PC-3 (cell line): Measurements from ENCODE around the gene UBQLN4. TPM values are rescaled to one million over a fixed set of nuclear protein-coding genes. Genes with fewer than 3 reads are reported as not detected.

Experiments
- ATAC-seq: fragments of 200-7000 bp; cut with Tn5 transposase; 2 replicates; pipeline ENCODE4 v1.9.1; 2020; ENCODE audit warnings: mild to moderate bottlenecking, moderate library complexity
- BruUV-seq: library from RNA; stranded (reverse); fragments of 400-500 nt; replicated peaks from 2 replicates; lab custom pipeline; 2021; lab: Mats Ljungman, UMichigan
- CTCF ChIA-PET: fragments of 300-600 bp; sonication (Branson Sonifier 250); formaldehyde crosslinking; loops from one replicate; lab custom pipeline; 2022; ENCODE audit warnings: antibody characterized with exemption; lab: Charles Lee
- POLR2A ChIA-PET: fragments of 300-600 bp; sonication (Branson Sonifier 250); formaldehyde crosslinking; loops from one replicate; lab custom pipeline; 2022; ENCODE audit warnings: antibody characterized with exemption; ENCODE audit not compliant: unreplicated experiment; lab: Charles Lee
- DNase-seq: peaks from one replicate; pipeline ENCODE4 v3.0.0-alpha.2; 2015
- H2AFZ ChIP-seq: fragments of 300-600 bp; sonication (generic); 2 replicates; pipeline ENCODE4 v1.6.0; 2016; ENCODE audit warnings: antibody characterized with exemption, low read length
- H3F3A ChIP-seq: fragments of 300-600 bp; sonication (generic); one replicate; pipeline ENCODE4 v1.6.0; 2017; ENCODE audit warnings: antibody characterized with exemption, low read length, control low read depth, mild to moderate bottlenecking; ENCODE audit not compliant: unreplicated experiment
- H3K27ac ChIP-seq: fragments of 300-600 bp; sonication (generic); 2 replicates; pipeline ENCODE4 v1.5.1; 2016; ENCODE audit warnings: mild to moderate bottlenecking, low read length
- H3K27me3 ChIP-seq: fragments of 300-600 bp; sonication (generic); 2 replicates; pipeline ENCODE4 v1.6.1; 2016; ENCODE audit warnings: low read length, mixed read lengths
- H3K36me3 ChIP-seq: fragments of 300-600 bp; sonication (generic); 2 replicates; pipeline ENCODE4 v1.6.1; 2016; ENCODE audit warnings: low read depth, mixed run types, low read length, mixed read lengths
- H3K4me1 ChIP-seq: fragments of 300-600 bp; sonication (generic); 2 replicates; pipeline ENCODE4 v1.5.1; 2016; ENCODE audit warnings: low read length; ENCODE audit not compliant: insufficient read depth
- H3K4me2 ChIP-seq: fragments of 300-600 bp; sonication (generic); 2 replicates; pipeline ENCODE4 v1.6.0; 2016; ENCODE audit warnings: low read length
- H3K4me3 ChIP-seq: fragments of 300-600 bp; sonication (generic); 2 replicates; pipeline ENCODE4 v1.5.1; 2016; ENCODE audit warnings: mild to moderate bottlenecking, low read length, mixed read lengths
- H3K79me2 ChIP-seq: fragments of 300-600 bp; sonication (generic); 2 replicates; pipeline ENCODE4 v1.6.1; 2017; ENCODE audit warnings: low read length, mixed read lengths
- H3K9ac ChIP-seq: fragments of 300-600 bp; sonication (generic); 2 replicates; pipeline ENCODE4 v1.6.0; 2016; ENCODE audit warnings: mild to moderate bottlenecking, low read length
- H3K9me2 ChIP-seq: fragments of 300-600 bp; sonication (generic); replicated peaks from 2 replicates; pipeline ENCODE4 v1.6.1; 2016; ENCODE audit warnings: mixed run types, low read length, mixed read lengths
- H3K9me3 ChIP-seq: fragments of 300-600 bp; sonication (generic); 2 replicates; pipeline ENCODE4 v1.6.1; 2016; ENCODE audit warnings: low read length, mixed read lengths
- H4K20me1 ChIP-seq: fragments of 300-600 bp; sonication (generic); 2 replicates; pipeline ENCODE4 v1.6.1; 2016; ENCODE audit warnings: low read length, mixed read lengths
- EZH2 ChIP-seq: fragments of 300-600 bp; sonication (generic); IDR thresholded peaks from one replicate; pipeline ENCODE4 v1.6.1; 2017; ENCODE audit warnings: antibody characterized with exemption, mild to moderate bottlenecking, low read length; ENCODE audit not compliant: unreplicated experiment
- EZH2phosphoT487 ChIP-seq: fragments of 300-600 bp; sonication (generic); IDR thresholded peaks from 2 replicates; pipeline ENCODE4 v1.6.1; 2018; ENCODE audit warnings: mild to moderate bottlenecking, antibody characterized with exemption, low read length, borderline replicate concordance
- intact Hi-C: fragments of 100-400 bp; cut with micrococcal nuclease; formaldehyde crosslinking; loops from 2 replicates; pipeline ENCODE4 v1.9.0; 2023
- total RNA-seq: library from RNA; depleted of rRNA; stranded (reverse); fragments of >200 nt; gene quantifications from 2 replicates; pipeline ENCODE4 v1.2.3, GENCODE V29; 2014
- TF ChIP-seq, protein P1 (sequence below): fragments of 300-600 bp; sonication (generic); conservative IDR thresholded peaks from 2 replicates; pipeline ENCODE4 v1.5.1; 2017; ENCODE audit warnings: antibody characterized with exemption, low read depth, mild to moderate bottlenecking, low read length

Gene UBQLN4
- total RNA-seq, 1 experiment from 2014 or later: 45.4 TPM

DNA sequence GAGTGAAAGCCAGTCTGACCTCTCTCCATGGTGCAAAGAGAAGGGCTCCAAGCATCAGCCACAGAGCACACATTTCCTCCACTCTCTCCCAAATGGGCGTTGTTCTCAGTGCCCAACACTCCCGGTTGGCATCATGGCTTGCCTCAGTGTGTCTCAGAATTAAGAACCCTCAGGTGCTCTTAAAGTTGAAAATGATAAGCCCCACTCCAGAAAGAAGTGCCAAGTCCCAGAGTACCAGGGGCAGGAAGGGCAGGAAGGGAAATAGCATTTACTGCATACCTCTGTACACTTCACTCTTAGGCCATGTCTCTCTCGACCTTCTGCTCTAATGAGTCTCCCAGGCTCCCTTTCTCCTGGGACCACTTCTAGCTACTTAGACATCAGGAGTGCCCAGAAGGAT is 60.0 kb downstream of the UBQLN4 start:
- Histone ChIP-seq H3K9me3 (no peaks in the 10 kb centered on the region), H3K36me3 (no peaks in the 10 kb centered on the region), H3K79me2 (no peaks in the 10 kb centered on the region), H3K9ac (no peak overlapping the region), H3F3A (no peaks in the 10 kb centered on the region), H4K20me1 (no peaks in the 10 kb centered on the region), H3K27ac (no peak overlapping the region), H2AFZ (no peak overlapping the region), H3K4me3 (no peak overlapping the region), H3K4me2 (no peak overlapping the region), H3K9me2 (no peaks in the 10 kb centered on the region), H3K27me3 (no peaks in the 10 kb centered on the region), H3K4me1 (no peaks in the 10 kb centered on the region; the same call in 1 of the 2 replicates)
- ChIA-PET CTCF (no interaction called here), POLR2A (no interaction called here)
- ATAC-seq (no peak), DNase-seq (no peak)
- intact Hi-C loops: no loop called here
- BruUV-seq: no TSS peak
- no peak for TF ChIP-seq EZH2phosphoT487
- TF ChIP-seq, protein P1, sequence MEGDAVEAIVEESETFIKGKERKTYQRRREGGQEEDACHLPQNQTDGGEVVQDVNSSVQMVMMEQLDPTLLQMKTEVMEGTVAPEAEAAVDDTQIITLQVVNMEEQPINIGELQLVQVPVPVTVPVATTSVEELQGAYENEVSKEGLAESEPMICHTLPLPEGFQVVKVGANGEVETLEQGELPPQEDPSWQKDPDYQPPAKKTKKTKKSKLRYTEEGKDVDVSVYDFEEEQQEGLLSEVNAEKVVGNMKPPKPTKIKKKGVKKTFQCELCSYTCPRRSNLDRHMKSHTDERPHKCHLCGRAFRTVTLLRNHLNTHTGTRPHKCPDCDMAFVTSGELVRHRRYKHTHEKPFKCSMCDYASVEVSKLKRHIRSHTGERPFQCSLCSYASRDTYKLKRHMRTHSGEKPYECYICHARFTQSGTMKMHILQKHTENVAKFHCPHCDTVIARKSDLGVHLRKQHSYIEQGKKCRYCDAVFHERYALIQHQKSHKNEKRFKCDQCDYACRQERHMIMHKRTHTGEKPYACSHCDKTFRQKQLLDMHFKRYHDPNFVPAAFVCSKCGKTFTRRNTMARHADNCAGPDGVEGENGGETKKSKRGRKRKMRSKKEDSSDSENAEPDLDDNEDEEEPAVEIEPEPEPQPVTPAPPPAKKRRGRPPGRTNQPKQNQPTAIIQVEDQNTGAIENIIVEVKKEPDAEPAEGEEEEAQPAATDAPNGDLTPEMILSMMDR: no peak
- TF ChIP-seq EZH2: no peak

GRCh38 chr1:155990005-155990739 is 63.4 kb downstream of the UBQLN4 start:
- H3F3A ChIP-seq: no peaks in the 10 kb centered on the region
- no peak overlapping the region for H3K9ac ChIP-seq
- DNase-seq: no peak
- ATAC-seq: no peak
- no peak overlapping the region for H3K4me3 ChIP-seq
- no peaks in the 10 kb centered on the region; the same call in 1 of the 2 replicates for H3K4me1 ChIP-seq
- ChIA-PET POLR2A (no interaction called here), CTCF (interaction anchor here (0.5 to 2.0 kb wide), 10 partner anchors 11 to 853 kb away, joined by 3 to 13 read pairs (median 4); partner anchors contain the start of gene ARHGEF2)
- no peak overlapping the region for H2AFZ ChIP-seq
- TF ChIP-seq EZH2phosphoT487 (no peak), EZH2 (no peak)
- H4K20me1 ChIP-seq: no peaks in the 10 kb centered on the region
- no peaks in the 10 kb centered on the region for H3K36me3 ChIP-seq
- H3K79me2 ChIP-seq: no peaks in the 10 kb centered on the region
- H3K9me2 ChIP-seq: no peaks in the 10 kb centered on the region
- H3K9me3 ChIP-seq: no peaks in the 10 kb centered on the region
- BruUV-seq: no TSS peak
- H3K27ac ChIP-seq: no peak overlapping the region
- H3K27me3 ChIP-seq: no peaks in the 10 kb centered on the region
- intact Hi-C loops: no loop called here
- H3K4me2 ChIP-seq: no peak overlapping the region

- no peak overlapping the region for H3K27ac ChIP-seq
Measured at GRCh38 chr1:155989242-155990004, 64.2 kb downstream of the UBQLN4 start.

More at GRCh38 chr1:155989242-155990004, 64.2 kb downstream of the UBQLN4 start:
- Histone ChIP-seq H3F3A (no peaks in the 10 kb centered on the region), H2AFZ (peak overlapping the region; percentile 52), H3K9ac (no peak overlapping the region), H3K27me3 (no peaks in the 10 kb centered on the region), H3K4me3 (no peak overlapping the region), H3K79me2 (no peaks in the 10 kb centered on the region), H3K9me2 (no peaks in the 10 kb centered on the region), H3K9me3 (no peaks in the 10 kb centered on the region), H3K4me1 (no peaks in the 10 kb centered on the region; the same call in 1 of the 2 replicates), H3K4me2 (0 out of 2 replicates have a peak overlapping the region, but pooled peaks have one; percentile 14), H4K20me1 (no peaks in the 10 kb centered on the region), H3K36me3 (no peaks in the 10 kb centered on the region)
- DNase-seq: peak; percentile 88
- TF ChIP-seq EZH2 (no peak), EZH2phosphoT487 (no peak)
- TF ChIP-seq, protein P1: peak; percentile 98
- ChIA-PET POLR2A (no interaction called here), CTCF (interaction anchor here (0.5 to 2.0 kb wide), 11 partner anchors 12 to 853 kb away, joined by 3 to 13 read pairs (median 4); partner anchors contain the start of gene ARHGEF2)
- peak; percentile 91 for ATAC-seq
- intact Hi-C loops: loop anchor here (1.0 kb wide), 2 partner anchors 51 to 260 kb away; no protein-coding TSS in a partner anchor
- BruUV-seq: no TSS peak
